IMR-90 (cell line): ENCODE data around the gene FLT1. TPM values are rescaled to one million over a fixed set of nuclear protein-coding genes. Genes with fewer than 3 reads are reported as not detected.

Source experiments
- ATAC-seq: fragments of 200-7000 bp; cut with Tn5 transposase; 2 replicates; pipeline ENCODE4 v1.9.1; 2020; ENCODE audit warnings: low read depth, mild to moderate bottlenecking, moderate library complexity
- BruUV-seq: library from RNA; stranded (reverse); fragments of 400-500 nt; replicated peaks from 2 replicates; lab custom pipeline; 2021; lab: Mats Ljungman, UMichigan
- CTCF ChIA-PET: fragments of 300-600 bp; formaldehyde crosslinking; extraction: SDS; loops from one replicate; lab custom pipeline; 2021; ENCODE audit warnings: antibody characterized with exemption; lab: Yijun Ruan, JAX
- POLR2A ChIA-PET: fragments of 300-600 bp; sonication (Branson Sonifier 250); formaldehyde crosslinking; loops from one replicate; lab custom pipeline; 2022; ENCODE audit warnings: antibody characterized with exemption; ENCODE audit not compliant: unreplicated experiment; lab: Charles Lee
- DNase-seq: peaks from one replicate; pipeline ENCODE4 v3.0.0; 2013
- H2AFZ ChIP-seq: replicated peaks from 2 replicates; pipeline ENCODE3; 2013; ENCODE audit warnings: low read length, mild to moderate bottlenecking; ENCODE audit not compliant: poor library complexity
- H2AK5ac ChIP-seq: 2 replicates; pipeline ENCODE4 v1.6.1; 2013; ENCODE audit warnings: low read depth, low read length, inconsistent platforms
- H2AK9ac ChIP-seq: replicated peaks from 2 replicates; pipeline ENCODE3; 2013; ENCODE audit warnings: mild to moderate bottlenecking, low read depth, low read length, moderate library complexity; ENCODE audit not compliant: poor library complexity
- H2BK120ac ChIP-seq: 2 replicates; pipeline ENCODE4 v1.6.1; 2013; ENCODE audit warnings: low read depth, low read length, inconsistent platforms
- H2BK15ac ChIP-seq: 3 replicates; pipeline ENCODE4 v1.6.1; 2013; ENCODE audit warnings: low read depth, low read length, inconsistent platforms
- H2BK20ac ChIP-seq: 2 replicates; pipeline ENCODE4 v1.6.1; 2013; ENCODE audit warnings: low read depth, mild to moderate bottlenecking, inconsistent platforms, low read length, moderate library complexity
- H2BK5ac ChIP-seq: 2 replicates; pipeline ENCODE4 v1.6.1; 2013; ENCODE audit warnings: mild to moderate bottlenecking, low read depth, low read length, inconsistent platforms; ENCODE audit not compliant: poor library complexity, severe bottlenecking
- H3K14ac ChIP-seq: replicated peaks from 2 replicates; pipeline ENCODE4 v1.6.1; 2013; ENCODE audit warnings: low read depth, low read length, inconsistent platforms
- H3K18ac ChIP-seq: 2 replicates; pipeline ENCODE4 v1.6.1; 2013; ENCODE audit warnings: low read depth, low read length, control low read depth
- H3K23ac ChIP-seq: 2 replicates; pipeline ENCODE4 v1.6.1; 2013; ENCODE audit warnings: low read depth, low read length, inconsistent platforms
- H3K27ac ChIP-seq: 2 replicates; pipeline ENCODE4 v1.5.1; 2013; ENCODE audit warnings: mild to moderate bottlenecking, control low read depth, low read length; ENCODE audit not compliant: insufficient read depth
- H3K27me3 ChIP-seq: 2 replicates; pipeline ENCODE4 v1.6.1; 2013; ENCODE audit warnings: low read length; ENCODE audit not compliant: control insufficient read depth, insufficient read depth
- H3K36me3 ChIP-seq: 2 replicates; pipeline ENCODE4 v1.6.1; 2013; ENCODE audit warnings: low read length, mixed read lengths; ENCODE audit not compliant: control insufficient read depth, insufficient read depth
- H3K4ac ChIP-seq: 2 replicates; pipeline ENCODE4 v1.6.1; 2013; ENCODE audit warnings: low read depth, low read length, inconsistent platforms
- H3K4me1 ChIP-seq: 2 replicates; pipeline ENCODE4 v1.6.1; 2013; ENCODE audit warnings: low read length, mixed read lengths; ENCODE audit not compliant: control insufficient read depth, insufficient read depth
- H3K4me2 ChIP-seq: 2 replicates; pipeline ENCODE4 v1.6.1; 2013; ENCODE audit warnings: low read depth, mild to moderate bottlenecking, control low read depth, low read length, moderate library complexity
- H3K4me3 ChIP-seq: 2 replicates; pipeline ENCODE4 v1.5.1; 2013; ENCODE audit warnings: low read depth, mild to moderate bottlenecking, control low read depth, low read length, moderate library complexity; ENCODE audit not compliant: insufficient read depth
- H3K56ac ChIP-seq: 2 replicates; pipeline ENCODE4 v1.6.1; 2013; ENCODE audit warnings: low read length, inconsistent platforms; ENCODE audit not compliant: insufficient read depth; ENCODE audit errors: extremely low read depth
- H3K79me1 ChIP-seq, 2 experiments: 2 replicates each; pipeline ENCODE4 v1.6.1; 2013; ENCODE audit warnings: low read length in 2 of 2, inconsistent platforms in 1 of 2, low read depth in 1 of 2
- H3K9ac ChIP-seq: 2 replicates; pipeline ENCODE4 v1.6.1; 2013; ENCODE audit warnings: low read depth, low read length, control low read depth
- H3K9me1 ChIP-seq: 2 replicates; pipeline ENCODE4 v1.6.1; 2013; ENCODE audit warnings: low read length, inconsistent platforms; ENCODE audit not compliant: insufficient read depth
- H3K9me3 ChIP-seq: 2 replicates; pipeline ENCODE4 v1.6.1; 2013; ENCODE audit warnings: low read length; ENCODE audit not compliant: control insufficient read depth, insufficient read depth
- H4K20me1 ChIP-seq: 2 replicates; pipeline ENCODE4 v1.6.1; 2013; ENCODE audit warnings: low read length, inconsistent platforms; ENCODE audit not compliant: insufficient read depth
- H4K5ac ChIP-seq: 2 replicates; pipeline ENCODE4 v1.6.1; 2013; ENCODE audit warnings: mild to moderate bottlenecking, low read depth, low read length, control low read depth
- H4K8ac ChIP-seq, 2 experiments: 2 replicates each; pipeline ENCODE4 v1.6.1; 2013; ENCODE audit warnings: low read depth in 2 of 2, low read length in 2 of 2, control low read depth in 1 of 2, inconsistent platforms in 1 of 2
- H4K91ac ChIP-seq: 2 replicates; pipeline ENCODE4 v1.6.1; 2013; ENCODE audit warnings: low read depth, low read length, inconsistent platforms; ENCODE audit not compliant: insufficient read depth
- BHLHE40 ChIP-seq: fragments of 150-350 bp; IDR thresholded peaks from 2 replicates; pipeline ENCODE4 v1.6.1; 2016; ENCODE audit warnings: mild to moderate bottlenecking, low read depth, low read length
- ELK1 ChIP-seq: fragments of 150-350 bp; IDR thresholded peaks from 2 replicates; pipeline ENCODE4 v1.6.1; 2016; ENCODE audit warnings: low read depth, mild to moderate bottlenecking, low read length, moderate library complexity, borderline replicate concordance
- MAFK ChIP-seq: IDR thresholded peaks from 2 replicates; pipeline ENCODE4 v1.6.1; 2012; ENCODE audit warnings: low read depth, low read length, improper control_type of control experiment
- NFE2L2 ChIP-seq: fragments of 150-350 bp; IDR thresholded peaks from 2 replicates; pipeline ENCODE4 v1.6.1; 2016; ENCODE audit warnings: low read depth, mild to moderate bottlenecking, low read length
- POLR2A ChIP-seq: IDR thresholded peaks from 2 replicates; pipeline ENCODE4 v1.6.1; 2012; ENCODE audit warnings: mild to moderate bottlenecking, low read depth, low read length
- RFX5 ChIP-seq: IDR thresholded peaks from 2 replicates; pipeline ENCODE4 v1.8.0; 2012; ENCODE audit warnings: low read depth, mild to moderate bottlenecking, low read length, moderate library complexity
- WGBS, 2 experiments: methylation state at CpG; one replicate each; pipeline versions ENCODE4 v1.1.5 to v1.1.7; 2013; ENCODE audit warnings: missing lambda C conversion rate in 2 of 2; ENCODE audit not compliant: insufficient read length in 1 of 2; ENCODE audit errors: extremely low coverage in 2 of 2; 5-methylcytosine and 5-hydroxymethylcytosine counted together
- dilution Hi-C: fragments of 300-500 bp; cut with HindIII; formaldehyde crosslinking; loops from one replicate; pipeline ENCODE4 v1.14.3; 2018; ENCODE audit warnings: low sequenced_read_pairs; ENCODE audit not compliant: unreplicated experiment
- in situ Hi-C: fragments of 300-500 bp; cut with MboI; formaldehyde crosslinking; loops from 3 replicates; pipeline ENCODE4 v1.14.3; 2019; ENCODE audit warnings: low sequenced_read_pairs, inconsistent platforms, mixed read lengths
- intact Hi-C: fragments of 100-400 bp; cut with micrococcal nuclease; formaldehyde crosslinking; loops from 2 replicates; pipeline ENCODE4 v1.10.0; 2022
- polyA plus RNA-seq, 3 experiments: library from polyadenylated mRNA; depleted of rRNA; stranded (reverse); fragments of >200 nt; gene quantifications; 2 replicates each; pipeline ENCODE4 v1.2.3, GENCODE V29; 2012; ENCODE audit warnings: low replicate concordance in 1 of 3
- total RNA-seq: library from RNA; depleted of rRNA; stranded (reverse); fragments of >200 nt; gene quantifications from 2 replicates; pipeline ENCODE4 v1.2.3, GENCODE V29; 2012

FLT1 gene
- total and polyA plus RNA-seq, 2 of the 4 experiments (the other 2 are of a cell fraction), result 4.5 to 10.4 TPM

GRCh38 chr13:28485097-28485496 lies 9.8 kb downstream of the FLT1 start:
- ATAC-seq (no peak), DNase-seq (no peak)
- Histone ChIP-seq H4K91ac (no peak overlapping the region), H3K14ac (no peak overlapping the region), H2BK15ac (no peak overlapping the region), H3K27ac (no peak overlapping the region), H4K8ac (no peak overlapping the region), H4K20me1 (peaks cover 5% of the 10 kb centered on the region; the same call in 1 of the 2 replicates), H3K18ac (no peak overlapping the region), H3K36me3 (no peaks in the 10 kb centered on the region; the same call in 1 of the 2 replicates), H3K4me3 (no peak overlapping the region), H3K9ac (no peak overlapping the region), H3K79me1 (peaks cover 25 to 58% of the 10 kb centered on the region in 2 experiments), H3K9me1 (peaks cover 5% of the 10 kb centered on the region), H3K4me1 (peaks cover 5% of the 10 kb centered on the region), H4K5ac (no peak overlapping the region), H3K4ac (no peak overlapping the region), H3K27me3 (no peaks in the 10 kb centered on the region), H2BK20ac (no peak overlapping the region), H3K23ac (no peak overlapping the region), H2BK5ac (no peak overlapping the region), H3K56ac (no peak overlapping the region), H2AK5ac (no peak overlapping the region), H2AFZ (no peak overlapping the region), H3K4me2 (no peak overlapping the region), H2AK9ac (no peak overlapping the region), H3K9me3 (no peaks in the 10 kb centered on the region), H2BK120ac (no peak overlapping the region)
- in situ Hi-C loops (no loop called here), intact Hi-C loops (no loop called here), dilution Hi-C loops (no loop called here)
- CTCF ChIA-PET, result no interaction called here
- WGBS, 2 experiments, result 100% methylated on average over 1 of the region's 1 CpG; no CpG with 5 or more reads in 1 of the 2 experiments
- no TSS peak for BruUV-seq
- TF ChIP-seq POLR2A (no peak), ELK1 (no peak), NFE2L2 (no peak), RFX5 (no peak), BHLHE40 (no peak), MAFK (no peak)
- POLR2A ChIA-PET, result no interaction called here
